Measurements from ENCODE around the gene ZNF697.
"Not testable (repeated sequence)": the region's sequence is repeated elsewhere in the genome, so short reads cannot be mapped to it uniquely, and the experiment has no call there.

Gene ZNF697

DNA sequence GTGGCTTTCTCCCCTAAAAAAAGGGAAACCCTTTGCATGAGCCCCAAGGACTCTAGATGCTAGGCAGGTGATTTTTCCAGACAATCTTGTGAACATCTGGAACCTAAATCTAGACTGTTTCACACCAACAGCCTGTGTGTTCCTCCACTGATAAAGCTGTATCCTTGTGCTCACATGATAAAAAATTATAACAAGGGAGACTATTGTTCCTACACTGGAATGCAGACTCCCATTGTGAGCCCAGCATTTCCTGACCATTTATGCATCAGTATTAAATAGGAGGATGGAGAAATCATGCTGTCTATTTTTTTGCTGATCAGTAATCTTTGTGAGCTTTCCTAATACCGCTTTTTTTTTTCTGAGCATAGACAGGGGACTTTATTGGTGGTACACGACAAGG, 52.5 kb downstream of the ZNF697 start:
- no peak for DNase-seq

GRCh38 chr1:119595168-119595567, 52.9 kb downstream of the ZNF697 start:
- no peak for DNase-seq

GRCh38 chr1:119594376-119594775, 53.7 kb downstream of the ZNF697 start:
- no peak for DNase-seq

GRCh38 chr1:119593805-119594204, 54.3 kb downstream of the ZNF697 start:
- DNase-seq: no peak

- DNase-seq: no peak
Observed at GRCh38 chr1:119590393-119590792, 57.7 kb downstream of the ZNF697 start.

DNA sequence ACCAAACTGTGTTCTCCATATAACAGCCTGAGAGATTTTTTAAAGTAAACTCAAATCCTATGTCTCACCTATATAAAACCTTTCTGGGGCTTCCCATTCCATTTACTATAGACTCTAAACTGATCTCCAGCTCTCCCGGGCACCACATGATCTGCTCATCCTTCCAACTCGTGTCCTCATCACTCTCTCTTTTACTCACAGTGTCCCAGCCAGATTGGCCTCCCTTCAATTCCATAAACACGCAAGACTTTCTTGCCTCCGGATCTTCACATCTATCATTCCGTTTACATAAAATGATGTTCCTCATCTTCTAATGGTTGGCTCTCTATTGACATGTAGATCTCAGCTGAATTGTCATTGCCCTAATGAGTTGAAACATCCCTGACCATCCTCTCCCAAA, 59.4 kb downstream of the ZNF697 start:
- DNase-seq: no peak

DNA sequence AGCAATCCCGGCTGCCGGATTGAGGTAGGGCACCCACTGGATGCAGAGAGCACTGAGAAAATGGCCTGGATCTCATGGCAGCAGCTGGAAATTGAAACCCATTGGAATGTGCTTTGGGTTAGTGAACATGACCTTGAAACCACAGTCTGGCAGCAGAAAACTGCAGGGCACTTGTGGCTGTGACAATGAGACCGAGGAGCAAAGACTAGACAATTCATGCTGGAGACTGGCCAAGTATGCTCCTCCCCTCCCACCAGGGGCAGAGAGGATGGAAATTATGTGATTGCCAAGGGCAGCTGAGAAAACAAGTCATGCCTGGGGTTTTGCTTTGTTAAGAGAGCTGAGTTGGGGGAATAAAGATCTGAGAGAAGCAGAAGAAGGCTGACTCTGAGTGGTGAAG, 60.7 kb downstream of the ZNF697 start:
- DNase-seq: no peak

DNA sequence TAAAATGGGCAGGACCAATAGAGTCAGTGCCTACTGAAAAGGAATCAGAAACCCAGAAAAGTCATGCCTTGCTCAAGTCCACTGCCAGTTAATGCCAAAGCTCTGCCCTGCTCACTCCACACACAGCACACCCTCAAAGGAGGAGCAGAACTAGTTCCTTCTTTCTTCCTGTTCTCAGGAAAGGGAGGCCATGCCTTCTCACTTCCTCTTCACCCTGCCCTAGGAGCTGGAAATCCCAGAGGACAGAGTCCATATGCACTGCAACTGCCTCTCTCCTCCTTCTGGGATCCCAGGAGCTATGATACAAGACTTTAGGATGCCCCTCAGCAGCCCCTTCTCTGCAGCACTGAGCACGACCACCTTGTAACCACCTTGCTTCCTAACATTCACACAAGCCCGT, 62.3 kb downstream of the ZNF697 start:
- DNase-seq: not testable (repeated sequence)

GRCh38 chr1:119582801-119583200, 65.3 kb downstream of the ZNF697 start:
- DNase-seq: no peak

- not testable (repeated sequence) for DNase-seq
Observed at GRCh38 chr1:119581076-119581475, 67.0 kb downstream of the ZNF697 start.

- DNase-seq: no peak
Observed at GRCh38 chr1:119573886-119574285, 74.2 kb downstream of the ZNF697 start.

GRCh38 chr1:119569930-119570622, 78.0 kb downstream of the ZNF697 start:
- not testable (repeated sequence) for DNase-seq
